ENCODE results near the gene KRAS. TPM values are rescaled to one million over a fixed set of nuclear protein-coding genes. Genes with fewer than 3 reads are reported as not detected.

The KRAS gene
- total and polyA plus RNA-seq, 2 donors from 2014 or later: 7.5 to 43.7 TPM

- FAIRE-seq (no peak), DNase-seq (no peak)
- H3K27ac ChIP-seq (ENCODE audit: low read depth in 2 of 2, low read length in 2 of 2): no peak overlapping the region
- H3K36me3 ChIP-seq (ENCODE audit: control insufficient read depth in 2 of 3, insufficient read depth in 3 of 3, low read length in 3 of 3): no peaks in the 10 kb centered on the region
- TF ChIP-seq, protein P1, sequence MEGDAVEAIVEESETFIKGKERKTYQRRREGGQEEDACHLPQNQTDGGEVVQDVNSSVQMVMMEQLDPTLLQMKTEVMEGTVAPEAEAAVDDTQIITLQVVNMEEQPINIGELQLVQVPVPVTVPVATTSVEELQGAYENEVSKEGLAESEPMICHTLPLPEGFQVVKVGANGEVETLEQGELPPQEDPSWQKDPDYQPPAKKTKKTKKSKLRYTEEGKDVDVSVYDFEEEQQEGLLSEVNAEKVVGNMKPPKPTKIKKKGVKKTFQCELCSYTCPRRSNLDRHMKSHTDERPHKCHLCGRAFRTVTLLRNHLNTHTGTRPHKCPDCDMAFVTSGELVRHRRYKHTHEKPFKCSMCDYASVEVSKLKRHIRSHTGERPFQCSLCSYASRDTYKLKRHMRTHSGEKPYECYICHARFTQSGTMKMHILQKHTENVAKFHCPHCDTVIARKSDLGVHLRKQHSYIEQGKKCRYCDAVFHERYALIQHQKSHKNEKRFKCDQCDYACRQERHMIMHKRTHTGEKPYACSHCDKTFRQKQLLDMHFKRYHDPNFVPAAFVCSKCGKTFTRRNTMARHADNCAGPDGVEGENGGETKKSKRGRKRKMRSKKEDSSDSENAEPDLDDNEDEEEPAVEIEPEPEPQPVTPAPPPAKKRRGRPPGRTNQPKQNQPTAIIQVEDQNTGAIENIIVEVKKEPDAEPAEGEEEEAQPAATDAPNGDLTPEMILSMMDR (IDR thresholded peaks at IDR 0.05; ENCODE audit: borderline replicate concordance, extremely low read depth, insufficient read depth): no peak
- no peak overlapping the region for H3K9ac ChIP-seq (ENCODE audit: low read length in 3 of 3)
- no peak overlapping the region for H3K4me3 ChIP-seq (ENCODE audit: low read length in 3 of 3)
- intact Hi-C loops (cut with DNase I): no loop called here
- H3K27me3 ChIP-seq (ENCODE audit: control insufficient read depth, insufficient read depth, low read length): no peaks in the 10 kb centered on the region
- H3K9me3 ChIP-seq (ENCODE audit: control insufficient read depth in 2 of 3, insufficient read depth in 1 of 3, low read length in 3 of 3): no peaks in the 10 kb centered on the region
- no peaks in the 10 kb centered on the region for H3K4me1 ChIP-seq (ENCODE audit: control insufficient read depth in 2 of 3, insufficient read depth in 2 of 3, low read depth in 1 of 3, low read length in 3 of 3)
These were observed 12.9 kb upstream of the KRAS start for GRCh38 chr12:25263594-25263993.

- no peaks in the 10 kb centered on the region for H3K27me3 ChIP-seq (ENCODE audit: control insufficient read depth, insufficient read depth, low read length)
- no peak for FAIRE-seq
- intact Hi-C loops (cut with DNase I): no loop called here
These were observed 11.8 kb upstream of the KRAS start for GRCh38 chr12:25262389-25263074.

GRCh38 chr12:25257590-25258324 lies 7.0 kb upstream of the KRAS start:
- FAIRE-seq: no peak
- peaks cover 0 to 5% (median 0%) of the 10 kb centered on the region in 3 donors for H3K4me1 ChIP-seq (ENCODE audit: control insufficient read depth in 2 of 3, insufficient read depth in 2 of 3, low read depth in 1 of 3, low read length in 3 of 3)
- H3K4me3 ChIP-seq (ENCODE audit: low read length in 3 of 3): no peak overlapping the region
- H3K9me3 ChIP-seq (ENCODE audit: control insufficient read depth in 2 of 3, insufficient read depth in 1 of 3, low read length in 3 of 3): no peaks in the 10 kb centered on the region
- TF ChIP-seq, protein P1 (IDR thresholded peaks at IDR 0.05; ENCODE audit: borderline replicate concordance, extremely low read depth, insufficient read depth): no peak
- H3K36me3 ChIP-seq (ENCODE audit: control insufficient read depth in 2 of 3, insufficient read depth in 3 of 3, low read length in 3 of 3): no peaks in the 10 kb centered on the region
- DNase-seq: peak in 2 of 5 donors; percentile 29 to 58
- no peaks in the 10 kb centered on the region for H3K27me3 ChIP-seq (ENCODE audit: control insufficient read depth, insufficient read depth, low read length)
- intact Hi-C loops (cut with DNase I): no loop called here
- H3K27ac ChIP-seq (ENCODE audit: low read depth in 2 of 2, low read length in 2 of 2): no peak overlapping the region
- no peak overlapping the region for H3K9ac ChIP-seq (ENCODE audit: low read length in 3 of 3)

More at GRCh38 chr12:25262389-25263074, 11.8 kb upstream of the KRAS start:
- Histone ChIP-seq H3K36me3 (ENCODE audit: control insufficient read depth in 2 of 3, insufficient read depth in 3 of 3, low read length in 3 of 3) (no peaks in the 10 kb centered on the region), H3K4me1 (ENCODE audit: control insufficient read depth in 2 of 3, insufficient read depth in 2 of 3, low read depth in 1 of 3, low read length in 3 of 3) (peaks cover 0 to 4% (median 0%) of the 10 kb centered on the region in 3 donors), H3K9ac (ENCODE audit: low read length in 3 of 3) (no peak overlapping the region), H3K9me3 (ENCODE audit: control insufficient read depth in 2 of 3, insufficient read depth in 1 of 3, low read length in 3 of 3) (no peaks in the 10 kb centered on the region), H3K4me3 (ENCODE audit: low read length in 3 of 3) (no peak overlapping the region), H3K27ac (ENCODE audit: low read depth in 2 of 2, low read length in 2 of 2) (no peak overlapping the region)
- TF ChIP-seq, protein P1 (IDR thresholded peaks at IDR 0.05; ENCODE audit: borderline replicate concordance, extremely low read depth, insufficient read depth): no peak
- no peak for DNase-seq

Measured in kidney (tissue), 14 donors.